Activated CD4-positive, alpha-beta T cell treated with anti-CD3 and anti-CD28 coated beads, Interleukin-2, amount 50 U/mL, for 48 hours (primary cell): Measurements from ENCODE around the gene UNC80.
A peak's percentile ranks its signal among the peaks of the same experiment; 100 is the strongest.

Experiments used
- DNase-seq, 2 experiments: peaks; one replicate each; pipeline ENCODE4 v3.0.0-alpha.2; 2020

UNC80 gene

GRCh38 chr2:209973328-209973727, 201.7 kb downstream of the UNC80 start:
- DNase-seq = no peak

GRCh38 chr2:209974576-209974975, 202.9 kb downstream of the UNC80 start:
- DNase-seq = no peak

GRCh38 chr2:209976698-209977385, 205.2 kb downstream of the UNC80 start:
- DNase-seq = no peak

- DNase-seq = no peak
Measured at GRCh38 chr2:209977386-209978239, 206.0 kb downstream of the UNC80 start.

- DNase-seq = no peak
Measured at GRCh38 chr2:209984291-209984690, 212.7 kb downstream of the UNC80 start.

GRCh38 chr2:209985874-209986273, 214.2 kb downstream of the UNC80 start:
- no peak for DNase-seq

- DNase-seq = no peak
Measured at GRCh38 chr2:209986415-209986814, 214.8 kb downstream of the UNC80 start.

- DNase-seq = no peak
Measured at GRCh38 chr2:209988010-209988409, 216.4 kb downstream of the UNC80 start.

GRCh38 chr2:209990838-209991237, 219.2 kb downstream of the UNC80 start:
- DNase-seq = no peak

- DNase-seq = no peak
Measured at GRCh38 chr2:209993968-209994367, 222.3 kb downstream of the UNC80 start.

- DNase-seq = no peak
Measured at GRCh38 chr2:209998596-209998995, 227.0 kb downstream of the UNC80 start.

GRCh38 chr2:210000464-210001324, 229.1 kb downstream of the UNC80 start:
- DNase-seq = no peak

GRCh38 chr2:210002158-210003157, 230.8 kb downstream of the UNC80 start, which contains the start of gene RPE:
Gene RPE (plus strand): TSS chr2:210002638. CDS start chr2:210002662, 24 bp downstream.
- peak; percentile 98 for DNase-seq

GRCh38 chr2:210003359-210003758, 231.7 kb downstream of the UNC80 start:
- no peak for DNase-seq

GRCh38 chr2:210004881-210005280, 233.2 kb downstream of the UNC80 start:
- no peak for DNase-seq

- no peak for DNase-seq
Measured at GRCh38 chr2:210007895-210008294, 236.3 kb downstream of the UNC80 start.

GRCh38 chr2:210009126-210009525, 237.5 kb downstream of the UNC80 start:
- no peak for DNase-seq

GRCh38 chr2:210009896-210010295, 238.3 kb downstream of the UNC80 start:
- no peak for DNase-seq

GRCh38 chr2:210020138-210020537, 248.5 kb downstream of the UNC80 start:
- no peak for DNase-seq

GRCh38 chr2:210022824-210023223, 251.2 kb downstream of the UNC80 start:
- DNase-seq = no peak

GRCh38 chr2:210027608-210028007, 256.0 kb downstream of the UNC80 start:
- no peak for DNase-seq

- no peak for DNase-seq
Measured at GRCh38 chr2:210028178-210028577, 256.5 kb downstream of the UNC80 start.
